AG09319 (cell line): ENCODE measurements around the gene PCNT.

Source experiments
- DNase-seq: peaks from one replicate; pipeline ENCODE4 v3.0.0-alpha.2; 2010; ENCODE audit warnings: low read depth; ENCODE audit errors: extremely low read depth
- CTCF ChIP-seq: IDR thresholded peaks from 2 replicates; pipeline ENCODE4 v1.5.1; 2011; ENCODE audit warnings: low read depth, mild to moderate bottlenecking, inconsistent platforms, low read length, moderate library complexity

PCNT gene

GRCh38 chr21:46362946-46363345 lies 39.0 kb downstream of the PCNT start:
- DNase-seq, result no peak
- no peak for TF ChIP-seq CTCF

GRCh38 chr21:46363698-46364097 lies 39.7 kb downstream of the PCNT start:
- TF ChIP-seq CTCF, result no peak
- no peak for DNase-seq

GRCh38 chr21:46366091-46366490 lies 42.1 kb downstream of the PCNT start:
- TF ChIP-seq CTCF, result no peak
- no peak for DNase-seq

- TF ChIP-seq CTCF, result no peak
- no peak for DNase-seq
Measured at GRCh38 chr21:46366561-46366960, 42.6 kb downstream of the PCNT start.

GRCh38 chr21:46366966-46367365 lies 43.0 kb downstream of the PCNT start:
- no peak for TF ChIP-seq CTCF

GRCh38 chr21:46368533-46369285 lies 44.8 kb downstream of the PCNT start:
- DNase-seq, result no peak
- no peak for TF ChIP-seq CTCF

More at GRCh38 chr21:46366966-46367365, 43.0 kb downstream of the PCNT start:
- DNase-seq, result no peak

GRCh38 chr21:46369520-46370235 lies 45.7 kb downstream of the PCNT start:
- DNase-seq, result no peak
- TF ChIP-seq CTCF, result no peak
